Measurements from ENCODE around the gene SAP30L. TPM values are rescaled to one million over a fixed set of nuclear protein-coding genes. Genes with fewer than 3 reads are reported as not detected.

SAP30L gene
- total and polyA plus RNA-seq, 2 of the 4 experiments (the other 2 are of a cell fraction): 9.7 to 17.6 TPM

DNA sequence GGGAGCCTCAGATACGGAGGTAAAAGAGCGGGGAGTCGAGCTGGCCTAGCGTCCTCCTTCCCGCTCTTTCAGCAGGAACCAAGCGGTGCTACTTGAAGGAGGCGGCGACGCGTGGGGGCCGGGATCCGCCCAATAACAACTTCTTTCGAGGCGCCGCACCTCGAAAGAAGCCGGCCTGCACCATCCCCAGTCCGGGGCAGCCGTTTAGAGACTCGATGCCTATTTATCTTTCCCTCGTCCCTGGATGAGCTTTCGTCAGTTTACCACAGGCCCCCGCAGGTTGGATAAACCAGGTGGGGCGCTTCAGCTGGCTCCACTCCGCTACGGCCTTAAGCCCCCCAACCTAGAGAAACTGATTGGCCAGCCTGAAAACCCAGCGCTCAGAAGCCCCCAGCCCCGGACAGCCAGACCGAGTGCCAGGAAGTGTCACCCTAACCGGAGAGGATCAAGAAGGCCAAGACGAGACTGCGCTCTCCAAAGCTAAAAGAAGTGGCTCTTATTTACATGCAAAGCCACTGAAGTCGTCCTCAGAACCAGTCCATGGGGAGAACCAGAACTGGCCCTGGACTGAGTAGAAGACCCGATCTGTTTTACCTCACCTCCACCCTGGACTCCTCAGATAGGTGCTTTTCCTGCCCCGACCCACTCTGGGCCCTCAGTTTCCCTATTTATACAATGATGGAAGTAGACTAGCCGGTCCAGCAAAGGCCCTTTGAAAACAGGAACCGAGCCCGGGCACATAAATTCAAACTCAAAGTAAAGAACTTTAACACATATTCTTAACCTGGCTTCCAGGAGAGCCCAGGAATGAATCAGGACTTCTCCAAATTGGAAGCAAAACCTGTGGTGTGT lies 30.8 kb downstream of the SAP30L start:
- DNase-seq (no peak), ATAC-seq (ENCODE audit: low read depth) (no peak)
- no peak overlapping the region for H3K27ac ChIP-seq (ENCODE audit: insufficient read depth, low read length)
- peaks cover 4% of the 10 kb centered on the region; the same call in 1 of the 2 replicates for H3K4me1 ChIP-seq (ENCODE audit: control insufficient read depth, insufficient read depth, low read length)
- no peak overlapping the region for H3K4me3 ChIP-seq (ENCODE audit: insufficient read depth, low read depth, low read length)
- intact Hi-C loops (cut with micrococcal nuclease) (no loop called here), in situ Hi-C loops (cut with MboI; ENCODE audit: low sequenced_read_pairs) (no loop called here), dilution Hi-C loops (cut with HindIII; ENCODE audit: low sequenced_read_pairs, unreplicated experiment) (no loop called here)
- H4K5ac ChIP-seq (ENCODE audit: low read depth, low read length): no peak overlapping the region
- H3K9ac ChIP-seq (ENCODE audit: low read depth, low read length): no peak overlapping the region
- no TSS peak for BruUV-seq (replicated peaks)
- WGBS, 2 experiments (ENCODE audit: extremely low coverage in 2 of 2, insufficient read length in 1 of 2): 5% methylated on average over 7 of the region's 38 CpGs; no CpG with 5 or more reads in 1 of the 2 experiments
- H3K18ac ChIP-seq (ENCODE audit: low read depth, low read length): no peak overlapping the region
- H4K20me1 ChIP-seq (ENCODE audit: insufficient read depth, low read length): peaks cover 14% of the 10 kb centered on the region; the same call in 1 of the 2 replicates
- H4K8ac ChIP-seq (ENCODE audit: low read depth in 2 of 2, low read length in 2 of 2): no peak overlapping the region
- H3K56ac ChIP-seq (ENCODE audit: extremely low read depth, insufficient read depth, low read length): no peak overlapping the region
- POLR2A ChIA-PET (ENCODE audit: unreplicated experiment): no interaction called here
- H3K36me3 ChIP-seq (ENCODE audit: control insufficient read depth, insufficient read depth, low read length): no peaks in the 10 kb centered on the region
- no peak overlapping the region for H2AFZ ChIP-seq (replicated peaks; ENCODE audit: low read length, poor library complexity)
- H2BK20ac ChIP-seq (ENCODE audit: low read depth, low read length): no peak overlapping the region
- no peak overlapping the region for H2AK5ac ChIP-seq (ENCODE audit: low read depth, low read length)
- H3K9me1 ChIP-seq (ENCODE audit: insufficient read depth, low read length): no peaks in the 10 kb centered on the region
- no peak overlapping the region for H3K23ac ChIP-seq (ENCODE audit: low read depth, low read length)
- no peak overlapping the region for H3K4ac ChIP-seq (ENCODE audit: low read depth, low read length)
- CTCF ChIA-PET: no interaction called here
- H4K91ac ChIP-seq (ENCODE audit: insufficient read depth, low read depth, low read length): no peak overlapping the region
- H2BK15ac ChIP-seq (ENCODE audit: low read depth, low read length): no peak overlapping the region
- no peak overlapping the region for H2BK120ac ChIP-seq (ENCODE audit: low read depth, low read length)
- H3K27me3 ChIP-seq (ENCODE audit: control insufficient read depth, insufficient read depth, low read length): peaks cover 95% of the 10 kb centered on the region
- no peak overlapping the region for H3K14ac ChIP-seq (replicated peaks; ENCODE audit: low read depth, low read length)
- no peak overlapping the region for H2AK9ac ChIP-seq (replicated peaks; ENCODE audit: low read depth, low read length, poor library complexity)
- no peak overlapping the region for H2BK5ac ChIP-seq (ENCODE audit: low read depth, low read length, poor library complexity, severe bottlenecking)
- H3K4me2 ChIP-seq (ENCODE audit: low read depth, low read length): no peak overlapping the region
- no peaks in the 10 kb centered on the region for H3K79me1 ChIP-seq (ENCODE audit: low read depth in 1 of 2, low read length in 2 of 2)
- peaks cover 13% of the 10 kb centered on the region; the same call in 1 of the 2 replicates for H3K9me3 ChIP-seq (ENCODE audit: control insufficient read depth, insufficient read depth, low read length)
- TF ChIP-seq MXI1 (IDR thresholded peaks at IDR 0.05; ENCODE audit: borderline replicate concordance, low read depth, low read length) (no peak), SMC3 (IDR thresholded peaks at IDR 0.05; ENCODE audit: low read depth, low read length) (no peak), BHLHE40 (IDR thresholded peaks at IDR 0.05; ENCODE audit: low read depth, low read length) (no peak), FOS (IDR thresholded peaks at IDR 0.05; ENCODE audit: low read depth, low read length) (no peak), MAFK (IDR thresholded peaks at IDR 0.05; ENCODE audit: low read depth, low read length) (no peak), MAZ (IDR thresholded peaks at IDR 0.05; ENCODE audit: borderline replicate concordance, low read depth, low read length) (no peak), NFE2L2 (IDR thresholded peaks at IDR 0.05; ENCODE audit: low read depth, low read length) (no peak), RCOR1 (IDR thresholded peaks at IDR 0.05; ENCODE audit: insufficient replicate concordance, low read length) (no peak), RFX5 (IDR thresholded peaks at IDR 0.05; ENCODE audit: low read depth, low read length) (no peak), POLR2A (IDR thresholded peaks at IDR 0.05; ENCODE audit: low read depth, low read length) (no peak), CEBPB (IDR thresholded peaks at IDR 0.05; ENCODE audit: low read depth, low read length) (no peak), CHD1 (IDR thresholded peaks at IDR 0.05; ENCODE audit: low read depth, low read length) (no peak)
- TF ChIP-seq, protein P1, sequence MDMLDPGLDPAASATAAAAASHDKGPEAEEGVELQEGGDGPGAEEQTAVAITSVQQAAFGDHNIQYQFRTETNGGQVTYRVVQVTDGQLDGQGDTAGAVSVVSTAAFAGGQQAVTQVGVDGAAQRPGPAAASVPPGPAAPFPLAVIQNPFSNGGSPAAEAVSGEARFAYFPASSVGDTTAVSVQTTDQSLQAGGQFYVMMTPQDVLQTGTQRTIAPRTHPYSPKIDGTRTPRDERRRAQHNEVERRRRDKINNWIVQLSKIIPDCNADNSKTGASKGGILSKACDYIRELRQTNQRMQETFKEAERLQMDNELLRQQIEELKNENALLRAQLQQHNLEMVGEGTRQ (IDR thresholded peaks at IDR 0.05; ENCODE audit: low read depth, low read length): no peak
- TF ChIP-seq, protein P2, sequence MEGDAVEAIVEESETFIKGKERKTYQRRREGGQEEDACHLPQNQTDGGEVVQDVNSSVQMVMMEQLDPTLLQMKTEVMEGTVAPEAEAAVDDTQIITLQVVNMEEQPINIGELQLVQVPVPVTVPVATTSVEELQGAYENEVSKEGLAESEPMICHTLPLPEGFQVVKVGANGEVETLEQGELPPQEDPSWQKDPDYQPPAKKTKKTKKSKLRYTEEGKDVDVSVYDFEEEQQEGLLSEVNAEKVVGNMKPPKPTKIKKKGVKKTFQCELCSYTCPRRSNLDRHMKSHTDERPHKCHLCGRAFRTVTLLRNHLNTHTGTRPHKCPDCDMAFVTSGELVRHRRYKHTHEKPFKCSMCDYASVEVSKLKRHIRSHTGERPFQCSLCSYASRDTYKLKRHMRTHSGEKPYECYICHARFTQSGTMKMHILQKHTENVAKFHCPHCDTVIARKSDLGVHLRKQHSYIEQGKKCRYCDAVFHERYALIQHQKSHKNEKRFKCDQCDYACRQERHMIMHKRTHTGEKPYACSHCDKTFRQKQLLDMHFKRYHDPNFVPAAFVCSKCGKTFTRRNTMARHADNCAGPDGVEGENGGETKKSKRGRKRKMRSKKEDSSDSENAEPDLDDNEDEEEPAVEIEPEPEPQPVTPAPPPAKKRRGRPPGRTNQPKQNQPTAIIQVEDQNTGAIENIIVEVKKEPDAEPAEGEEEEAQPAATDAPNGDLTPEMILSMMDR (conservative IDR thresholded peaks at IDR 0.05; ENCODE audit: low read depth, low read length): no peak
- TF ChIP-seq, protein P3, sequence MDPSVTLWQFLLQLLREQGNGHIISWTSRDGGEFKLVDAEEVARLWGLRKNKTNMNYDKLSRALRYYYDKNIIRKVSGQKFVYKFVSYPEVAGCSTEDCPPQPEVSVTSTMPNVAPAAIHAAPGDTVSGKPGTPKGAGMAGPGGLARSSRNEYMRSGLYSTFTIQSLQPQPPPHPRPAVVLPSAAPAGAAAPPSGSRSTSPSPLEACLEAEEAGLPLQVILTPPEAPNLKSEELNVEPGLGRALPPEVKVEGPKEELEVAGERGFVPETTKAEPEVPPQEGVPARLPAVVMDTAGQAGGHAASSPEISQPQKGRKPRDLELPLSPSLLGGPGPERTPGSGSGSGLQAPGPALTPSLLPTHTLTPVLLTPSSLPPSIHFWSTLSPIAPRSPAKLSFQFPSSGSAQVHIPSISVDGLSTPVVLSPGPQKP (IDR thresholded peaks at IDR 0.05; ENCODE audit: borderline replicate concordance, low read depth, low read length): no peak

Measured in IMR-90 (cell line).